K562 (cell line): ENCODE results near the gene QKI. TPM values are rescaled to one million over a fixed set of nuclear protein-coding genes. Genes with fewer than 3 reads are reported as not detected.

Source experiments
- BRCA1 ChIP-seq, 2 experiments: fragments of 450-650 bp in 1 of 2; sonication (generic) in 1 of 2; formaldehyde crosslinking in 1 of 2; IDR thresholded peaks; 2 replicates each; pipeline versions ENCODE4 v1.5.0 to v1.6.1; 2017 to 2020; ENCODE audit warnings: mild to moderate bottlenecking in 1 of 2, missing genetic modification reagents in 1 of 2
- EP400 ChIP-seq: fragments of 450-650 bp; IDR thresholded peaks from 2 replicates; pipeline ENCODE4 v1.6.1; 2017; ENCODE audit warnings: antibody characterized with exemption, mild to moderate bottlenecking, moderate library complexity
- GABPB1 ChIP-seq: sonication (generic); formaldehyde crosslinking; IDR thresholded peaks from 2 replicates; pipeline ENCODE4 v1.8.0; 2022; ENCODE audit warnings: mild to moderate bottlenecking, missing genetic modification reagents
- GATAD2A ChIP-seq: fragments of 450-650 bp; IDR thresholded peaks from 2 replicates; pipeline ENCODE4 v1.6.1; 2017
- GATAD2B ChIP-seq: fragments of 450-650 bp; IDR thresholded peaks from 2 replicates; pipeline ENCODE4 v1.6.1; 2017; ENCODE audit warnings: mild to moderate bottlenecking, borderline replicate concordance
- MLX ChIP-seq, 2 experiments: fragments of 450-650 bp in 1 of 2; sonication (generic) in 1 of 2; formaldehyde crosslinking; conservative IDR thresholded peaks; 2 replicates each; pipeline versions ENCODE4 v1.4.0 to v1.8.1; 2020 to 2022; ENCODE audit warnings: mild to moderate bottlenecking in 1 of 2, missing genetic modification reagents in 1 of 2
- MTA3 ChIP-seq: fragments of 450-650 bp; formaldehyde crosslinking; IDR thresholded peaks from 2 replicates; pipeline ENCODE4 v1.6.1; 2017; ENCODE audit warnings: mild to moderate bottlenecking, borderline replicate concordance
- RAD21 ChIP-seq, 2 experiments: fragments of 250-450 bp in 1 of 2; fragments of 450-650 bp in 1 of 2; sonication (Bioruptor Pico) in 1 of 2; formaldehyde crosslinking in 1 of 2; IDR thresholded peaks in 1 of 2; conservative IDR thresholded peaks in 1 of 2; 2 replicates each; pipeline versions ENCODE4 v1.4.0 to v1.8.0; 2020 to 2022; ENCODE audit warnings: mild to moderate bottlenecking in 2 of 2, moderate library complexity in 1 of 2
- TBL1XR1 ChIP-seq, 2 experiments: IDR thresholded peaks; 2 replicates each; pipeline ENCODE4 v1.6.1; 2012; ENCODE audit warnings: improper control_type of control experiment in 2 of 2, low read length in 2 of 2, mild to moderate bottlenecking in 1 of 2
- TBP ChIP-seq: optimal IDR thresholded peaks from 2 replicates; pipeline ENCODE3; 2011; ENCODE audit warnings: low read depth, low read length, improper control_type of control experiment
- ZBTB26 ChIP-seq: fragments of 450-650 bp; formaldehyde crosslinking; IDR thresholded peaks from 2 replicates; pipeline ENCODE4 v1.4.0; 2022; ENCODE audit warnings: missing genetic modification characterization
- ZBTB34 ChIP-seq: fragments of 250-450 bp; sonication (Bioruptor Pico); IDR thresholded peaks from 2 replicates; pipeline ENCODE4 v1.8.0; 2021; ENCODE audit warnings: mild to moderate bottlenecking, moderate library complexity
- ZNF511 ChIP-seq: sonication (generic); formaldehyde crosslinking; IDR thresholded peaks from 2 replicates; pipeline ENCODE4 v1.8.0; 2022; ENCODE audit warnings: mild to moderate bottlenecking, missing genetic modification reagents
- ZNF583 ChIP-seq: fragments of 250-450 bp; sonication (Bioruptor Pico); IDR thresholded peaks from 2 replicates; pipeline ENCODE4 v1.4.0; 2020
- ZNF609 ChIP-seq: sonication (generic); formaldehyde crosslinking; IDR thresholded peaks from 2 replicates; pipeline ENCODE4 v1.8.1; 2023; ENCODE audit warnings: missing genetic modification reagents, mild to moderate bottlenecking, borderline replicate concordance
- polyA plus RNA-seq, 8 experiments: library from polyadenylated mRNA; depleted of rRNA in 4 of 8; stranded (reverse) in 5 of 8; unstranded in 3 of 8; fragments of >200 nt; fragmentation: Nextera tagmentation in 2 of 8; fragmentation: Illumina TruSeq in 1 of 8; extraction: Ambion mirVana in 2 of 8; extraction: Trizol in 1 of 8; gene quantifications; 2 replicates each; pipeline versions ENCODE4 v1.2.1 to v1.2.3, GENCODE V29; 2011 to 2014; ENCODE audit warnings: inconsistent platforms in 1 of 8, missing spikeins in 1 of 8
- total RNA-seq, 7 experiments: library from RNA; depleted of rRNA in 6 of 7; stranded (reverse); fragments of >200 nt in 6 of 7; fragmentation: Illumina TruSeq in 2 of 7; extraction: Trizol in 2 of 7; gene quantifications; 2 replicates each; pipeline versions ENCODE4 v1.2.1 to v1.2.3, GENCODE V29; 2011 to 2021; ENCODE audit warnings: low replicate concordance in 1 of 7
- TF ChIP-seq, protein P1 (sequence below): sonication (generic); IDR thresholded peaks from 2 replicates; pipeline ENCODE4 v1.6.1; 2016

Gene QKI
- total and polyA plus RNA-seq, 9 of the 15 experiments (the other 6 are each of a cell fraction or from before 2014, with no cell fraction given), result 20.4 to 215 (median 123) TPM

GRCh38 chr6:163412801-163413344 is 1.6 kb upstream of the QKI start (continued):
- no peak for TF ChIP-seq ZBTB34 (CRISPR knock-in tag)
- no peak for TF ChIP-seq GATAD2A
- TF ChIP-seq, protein P1, sequence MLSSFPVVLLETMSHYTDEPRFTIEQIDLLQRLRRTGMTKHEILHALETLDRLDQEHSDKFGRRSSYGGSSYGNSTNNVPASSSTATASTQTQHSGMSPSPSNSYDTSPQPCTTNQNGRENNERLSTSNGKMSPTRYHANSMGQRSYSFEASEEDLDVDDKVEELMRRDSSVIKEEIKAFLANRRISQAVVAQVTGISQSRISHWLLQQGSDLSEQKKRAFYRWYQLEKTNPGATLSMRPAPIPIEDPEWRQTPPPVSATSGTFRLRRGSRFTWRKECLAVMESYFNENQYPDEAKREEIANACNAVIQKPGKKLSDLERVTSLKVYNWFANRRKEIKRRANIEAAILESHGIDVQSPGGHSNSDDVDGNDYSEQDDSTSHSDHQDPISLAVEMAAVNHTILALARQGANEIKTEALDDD, result no peak
- 0 out of 4 replicates have a peak, but pooled peaks of 1 of the 2 experiments have one; percentile 2 for TF ChIP-seq TBL1XR1 (IDR thresholded peaks at IDR 0.05; ENCODE audit: low read length in 2 of 2)
- peak; percentile 7; the same call in 1 of the 2 replicates for TF ChIP-seq ZNF609 (CRISPR knock-in tag)
- TF ChIP-seq ZBTB26, result no peak
- no peak for TF ChIP-seq ZNF511
- TF ChIP-seq BRCA1 (IDR thresholded peaks at IDR 0.05), result no peak
- TF ChIP-seq BRCA1 (CRISPR knock-in tag; IDR thresholded peaks at IDR 0.05), result no peak
- no peak for TF ChIP-seq MLX (CRISPR knock-in tag; conservative IDR thresholded peaks at IDR 0.05)
- 0 out of 4 replicates have a peak, but pooled peaks of 1 of the 2 experiments have one; percentile 1 for TF ChIP-seq RAD21 (CRISPR knock-in tag; conservative IDR thresholded peaks at IDR 0.05 in 1 of 2, IDR thresholded peaks at IDR 0.05 in 1 of 2)
- TF ChIP-seq MTA3, result no peak
- no peak; the same call in 1 of the 2 replicates for TF ChIP-seq EP400
- TF ChIP-seq ZNF583 (CRISPR knock-in tag), result no peak
- no peak for TF ChIP-seq GATAD2B
- no peak for TF ChIP-seq TBP
- no peak for TF ChIP-seq GABPB1 (CRISPR knock-in tag)
